Suppressor macrophage treated with lipopolysaccharide for 4 hours (primary cell): ENCODE data around the gene CD1D.
"Not testable (repeated sequence)": the region's sequence is repeated elsewhere in the genome, so short reads cannot be mapped to it uniquely, and the experiment has no call there.

Source experiments
- DNase-seq: peaks from one replicate; pipeline ENCODE4 v3.0.0-alpha.2; 2020

Gene CD1D

DNA sequence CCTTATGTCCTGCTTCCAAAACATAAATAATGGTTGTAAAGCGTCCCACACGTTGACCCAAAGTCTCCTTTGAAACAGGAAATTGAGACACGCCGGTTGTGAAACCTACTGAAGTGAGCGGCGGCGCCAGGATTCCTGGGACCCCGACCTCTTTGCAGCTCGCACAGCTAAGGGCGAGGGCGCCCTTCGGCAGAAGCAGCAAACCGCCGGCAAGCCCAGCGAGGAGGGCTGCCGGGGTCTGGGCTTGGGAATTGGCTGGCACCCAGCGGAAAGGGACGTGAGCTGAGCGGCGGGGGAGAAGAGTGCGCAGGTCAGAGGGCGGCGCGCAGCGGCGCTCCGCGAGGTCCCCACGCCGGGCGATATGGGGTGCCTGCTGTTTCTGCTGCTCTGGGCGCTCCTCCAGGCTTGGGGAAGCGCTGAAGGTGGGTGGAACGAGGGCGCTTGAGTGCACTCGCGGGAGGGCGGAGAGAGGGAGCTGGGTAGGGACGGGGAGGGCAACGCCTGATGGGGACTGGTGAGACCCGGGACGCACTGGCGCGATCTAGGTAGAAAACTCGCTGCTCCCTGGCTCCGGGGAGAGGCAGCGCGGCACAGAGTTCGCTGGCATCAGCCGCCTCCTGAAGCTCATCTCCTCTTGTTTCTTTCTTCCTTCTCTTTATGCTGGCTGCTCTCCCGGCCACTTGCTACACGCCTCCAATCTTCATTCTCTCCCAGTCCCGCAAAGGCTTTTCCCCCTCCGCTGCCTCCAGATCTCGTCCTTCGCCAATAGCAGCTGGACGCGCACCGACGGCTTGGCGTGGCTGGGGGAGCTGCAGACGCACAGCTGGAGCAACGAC lies at the start of gene CD1D:
CD1D (plus strand) TSS at position 155 of the 836 bp plus-strand sequence; CDS start at position 362, 207 bp downstream.
- DNase-seq: peak; percentile 59

DNA sequence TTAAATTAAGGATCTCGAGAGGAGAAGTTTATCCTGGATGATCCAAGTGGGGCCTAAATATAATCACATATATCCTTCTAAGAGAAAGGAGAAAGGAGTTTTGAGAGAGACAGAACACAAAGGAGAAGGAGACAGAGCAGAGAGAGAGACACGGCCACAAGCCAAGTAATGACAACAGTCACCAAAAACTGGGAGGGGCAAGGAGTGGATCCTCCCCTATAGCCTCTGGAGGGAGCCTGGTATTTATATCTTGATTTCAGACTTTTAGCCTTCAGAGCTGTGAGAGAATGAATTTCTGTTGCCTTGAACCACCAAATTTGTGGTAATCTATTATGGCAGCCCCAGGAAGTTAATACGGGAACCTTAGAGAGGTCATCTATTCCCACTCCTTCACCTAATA lies 49.5 kb upstream of the CD1D start:
- DNase-seq: no peak

DNA sequence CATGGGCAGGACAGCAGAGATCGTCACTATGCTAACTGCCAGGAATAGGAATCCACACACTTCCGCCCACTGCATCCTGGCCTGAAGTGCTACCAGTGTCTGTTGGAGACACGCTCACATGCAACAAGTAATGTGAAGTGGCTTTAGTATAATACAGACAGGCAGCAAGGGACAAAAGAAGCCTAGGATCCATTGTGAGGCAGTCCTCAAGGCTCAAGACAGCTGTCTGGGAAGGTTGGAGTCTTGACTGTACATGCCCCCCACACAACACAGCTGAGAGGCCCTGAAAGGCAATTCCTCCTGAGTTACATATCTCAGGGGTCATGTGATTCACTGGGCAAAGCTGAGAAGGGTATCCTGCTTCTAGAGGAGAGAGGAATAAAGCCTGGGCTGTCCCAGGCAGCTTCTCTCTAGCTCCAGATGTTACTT lies 39.9 kb upstream of the CD1D start:
- no peak for DNase-seq

DNA sequence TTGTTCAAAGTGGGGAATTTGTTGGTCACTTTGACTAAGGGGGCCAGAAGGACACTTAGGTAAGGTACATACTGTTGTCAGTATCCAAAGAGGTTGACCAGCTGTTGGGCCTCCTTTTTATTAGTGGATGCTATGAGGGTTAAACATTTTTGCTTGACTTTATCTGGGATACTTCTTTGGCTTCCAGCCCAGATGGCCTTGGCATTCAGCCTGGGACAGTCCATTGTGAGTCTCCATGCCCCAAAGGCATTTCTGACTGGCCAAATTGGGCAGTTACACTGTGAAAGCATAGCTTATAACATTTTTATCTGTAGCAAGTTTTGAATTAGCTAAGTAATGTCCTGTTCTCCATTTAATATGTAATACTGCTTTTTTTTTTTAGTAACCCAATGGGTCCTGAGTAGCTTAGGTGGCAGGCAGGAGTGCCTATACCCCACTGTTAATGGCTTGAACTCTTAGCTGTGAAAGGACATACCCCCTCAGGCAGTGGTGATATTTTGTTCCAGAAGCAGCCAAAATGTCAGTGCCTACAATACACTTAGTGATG lies 35.4 kb upstream of the CD1D start:
- DNase-seq: no peak

DNA sequence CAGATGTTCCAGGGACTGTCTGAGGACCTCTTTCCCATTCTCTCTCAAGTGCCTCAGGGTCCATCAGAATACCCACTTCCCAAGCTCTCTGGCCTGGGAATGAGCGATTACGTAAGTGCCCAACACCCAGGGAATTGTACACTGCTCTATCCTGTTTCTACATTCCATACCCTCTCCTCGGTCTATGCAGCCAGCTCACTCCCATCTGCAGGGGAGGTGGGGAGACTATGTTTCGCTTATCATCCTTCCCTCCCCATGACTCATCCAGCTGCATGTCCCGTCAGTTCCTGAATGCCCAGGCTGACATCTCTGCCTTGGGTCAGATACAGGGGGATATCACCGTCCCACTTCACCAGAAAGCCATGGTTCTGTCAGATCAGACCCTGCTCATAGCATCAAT lies 34.5 kb upstream of the CD1D start:
- DNase-seq: no peak

DNA sequence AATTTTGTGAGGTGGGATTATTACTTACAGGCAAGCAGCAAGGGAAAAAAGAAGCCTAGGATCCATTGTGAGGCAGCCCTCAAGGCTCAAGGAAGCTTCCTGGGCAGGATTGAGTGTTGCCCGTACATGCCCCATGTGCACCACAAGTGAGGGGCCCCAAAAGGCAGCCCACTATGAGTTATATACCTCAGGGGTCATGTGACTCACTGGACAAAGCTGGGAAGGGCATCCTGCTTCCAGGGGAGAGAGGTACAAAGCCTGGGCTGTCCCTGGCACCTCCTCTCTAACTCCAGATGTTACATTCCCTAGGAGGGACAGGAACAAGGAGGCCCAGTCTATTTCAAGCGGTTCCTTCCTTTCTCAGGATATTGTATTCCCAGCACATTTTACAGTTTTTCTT lies 34.0 kb upstream of the CD1D start:
- DNase-seq: no peak

DNA sequence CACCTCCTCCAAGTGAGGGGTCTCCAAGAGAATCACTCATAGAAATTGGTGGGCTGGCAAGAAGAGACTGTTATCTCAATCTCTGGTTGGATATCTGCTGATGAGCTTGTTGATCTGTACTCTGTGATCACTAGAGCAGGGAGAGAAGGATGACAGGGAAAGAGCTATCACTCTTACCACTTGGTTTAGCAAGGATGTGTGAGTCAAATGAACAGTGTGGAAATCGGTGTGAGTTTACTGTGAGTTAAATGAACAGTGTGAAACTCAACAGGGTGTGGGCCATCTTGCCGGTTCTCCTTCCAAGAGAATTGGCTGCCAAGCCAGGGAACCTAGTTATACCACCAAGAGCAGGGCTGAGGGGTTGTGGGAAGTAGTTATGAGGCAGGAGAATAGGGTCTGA lies 33.3 kb upstream of the CD1D start:
- peak; percentile 52 for DNase-seq

DNA sequence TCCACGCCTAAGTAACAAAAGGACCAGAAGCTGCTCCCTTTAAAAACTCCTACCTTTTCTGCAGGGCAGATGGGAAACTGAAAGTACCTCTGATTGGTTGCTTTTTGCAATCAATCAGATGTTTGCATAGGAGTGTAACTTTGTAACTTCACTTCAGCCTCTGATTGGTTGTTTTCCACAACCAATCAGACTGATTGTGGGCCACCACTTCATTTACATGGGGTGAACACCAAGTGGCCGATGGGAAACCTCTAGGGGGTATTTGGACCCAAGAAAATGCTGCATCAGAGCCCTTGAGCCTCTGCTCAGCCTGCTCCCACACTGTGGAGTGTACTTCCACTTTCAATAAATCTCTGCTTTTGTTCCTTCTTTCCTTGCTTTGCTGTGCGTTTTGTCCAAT lies 32.8 kb upstream of the CD1D start:
- DNase-seq: peak; percentile 63

GRCh38 chr1:158148468-158148867 lies 32.2 kb upstream of the CD1D start:
- DNase-seq: peak; percentile 54

DNA sequence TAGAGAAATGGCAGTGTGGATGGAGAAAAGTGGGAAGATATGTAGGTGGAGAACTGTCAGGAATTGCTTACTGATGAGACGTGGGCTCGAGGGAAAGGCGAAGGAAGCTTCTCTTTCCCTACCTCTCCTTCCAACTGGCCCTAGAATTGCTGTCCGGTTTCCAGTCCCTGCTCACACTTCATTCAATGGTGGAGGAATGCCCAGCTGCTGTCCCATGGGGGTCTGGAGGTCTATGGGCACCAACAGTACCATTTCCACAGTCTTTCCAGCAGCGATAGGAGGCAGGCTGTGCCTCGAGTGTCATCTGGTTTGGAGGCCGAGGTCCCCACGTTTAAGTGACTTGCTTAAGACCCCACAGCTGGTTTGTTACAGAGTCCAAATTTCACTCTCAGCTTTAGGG lies 31.5 kb upstream of the CD1D start:
- no peak for DNase-seq

DNA sequence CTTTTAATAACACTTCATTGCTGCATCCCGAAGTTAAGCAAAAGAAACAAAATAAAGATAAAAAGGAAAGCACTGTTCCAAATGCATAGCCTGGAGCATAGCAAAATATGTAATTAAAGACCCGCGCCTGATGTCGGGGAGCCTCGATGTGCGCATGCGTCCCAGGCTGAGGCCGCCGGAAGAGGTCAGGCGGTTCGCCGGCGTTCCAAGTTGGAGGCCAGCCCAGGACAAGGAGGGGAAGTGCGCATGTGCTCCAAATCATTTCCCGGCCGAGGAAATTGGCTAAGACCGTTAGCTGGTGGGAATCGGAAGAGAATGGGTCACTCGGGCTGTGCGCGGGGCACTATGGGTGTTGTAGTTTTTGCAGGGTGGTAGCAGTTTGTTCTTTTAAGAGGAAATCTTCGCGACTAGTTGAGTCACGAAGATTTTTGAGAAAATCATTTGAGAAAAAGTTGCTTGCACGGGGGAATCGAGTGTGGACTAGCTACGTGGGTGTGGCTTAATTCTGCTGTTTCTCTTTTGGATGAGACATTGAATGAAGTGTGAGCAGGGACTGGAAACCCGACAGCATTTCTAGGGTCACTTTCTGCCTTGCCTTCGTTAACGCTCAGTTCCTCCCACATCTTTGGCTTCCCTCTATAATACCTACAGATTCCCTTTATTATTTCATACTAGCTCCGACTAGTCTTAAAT lies 31.0 kb upstream of the CD1D start:
- peak; percentile 98 for DNase-seq

DNA sequence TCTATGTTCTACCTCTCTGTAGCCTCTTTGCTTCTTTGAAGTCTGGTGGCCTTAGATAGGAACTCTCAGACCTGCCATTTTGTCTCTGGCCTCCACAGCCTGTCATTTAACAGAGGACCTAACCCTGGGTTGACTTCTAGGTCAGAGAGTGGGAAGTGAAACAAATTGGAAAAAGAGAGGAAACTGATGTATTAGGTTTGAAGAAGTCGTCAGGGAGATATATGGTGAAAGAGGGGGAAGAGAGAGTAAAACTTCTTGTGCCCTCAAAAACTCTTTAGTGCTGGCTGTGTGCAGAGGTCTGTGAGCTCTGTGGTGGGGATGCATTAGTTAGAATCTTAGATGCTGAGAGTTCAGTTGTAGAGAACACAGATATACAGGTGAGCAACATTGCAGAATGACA lies 30.2 kb upstream of the CD1D start:
- peak; percentile 91 for DNase-seq

DNA sequence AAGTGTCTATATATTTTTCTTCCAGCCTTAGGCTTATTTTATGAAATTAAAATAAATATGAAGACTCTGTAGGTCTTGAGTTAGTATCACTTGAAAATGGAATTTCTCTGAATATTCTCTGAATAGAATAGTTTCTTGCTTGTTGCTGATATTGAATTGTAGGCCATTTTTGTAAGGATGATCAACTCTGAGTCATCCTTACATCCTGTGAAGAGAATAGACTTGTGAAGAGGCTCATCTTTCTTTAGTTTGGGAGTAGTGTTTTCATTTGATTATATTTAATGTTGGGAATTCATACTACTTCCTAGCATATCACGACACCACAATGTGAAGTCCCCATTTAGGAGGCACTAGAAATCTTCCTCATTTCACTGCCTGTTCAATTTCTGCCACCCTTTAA lies 27.5 kb upstream of the CD1D start:
- peak; percentile 31 for DNase-seq

GRCh38 chr1:158153746-158154444 lies 26.8 kb upstream of the CD1D start:
- DNase-seq: peak; percentile 88

GRCh38 chr1:158154501-158154900 lies 26.2 kb upstream of the CD1D start:
- no peak for DNase-seq

- DNase-seq: no peak
Measured at GRCh38 chr1:158155673-158156072, 25.0 kb upstream of the CD1D start.

GRCh38 chr1:158159597-158159996 lies 21.1 kb upstream of the CD1D start:
- no peak for DNase-seq

- no peak for DNase-seq
Measured at GRCh38 chr1:158161446-158161845, 19.2 kb upstream of the CD1D start.

- DNase-seq: peak; percentile 82
Measured at GRCh38 chr1:158163000-158163947, 17.4 kb upstream of the CD1D start.

GRCh38 chr1:158169105-158169504 lies 11.6 kb upstream of the CD1D start:
- DNase-seq: no peak

DNA sequence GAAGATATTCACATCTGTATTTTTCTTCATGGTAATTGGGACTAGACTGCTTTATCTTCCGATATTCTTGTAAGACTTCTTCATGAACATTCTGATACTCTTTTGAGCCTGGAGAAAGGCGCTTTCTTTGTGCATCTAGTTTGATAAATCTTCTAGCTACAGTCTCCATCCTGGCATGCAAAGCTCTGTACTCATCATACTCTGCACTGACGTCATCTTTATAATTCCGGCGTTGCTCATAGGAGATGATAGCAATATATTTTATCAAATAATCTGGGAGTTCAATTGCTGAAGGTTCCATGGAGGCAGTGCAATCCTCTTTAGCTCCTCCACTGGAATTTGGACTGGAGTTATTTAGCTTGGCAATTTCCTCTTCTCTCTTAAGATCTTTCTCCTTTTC lies 4.8 kb upstream of the CD1D start:
- not testable (repeated sequence) for DNase-seq

GRCh38 chr1:158176399-158176798 lies 4.3 kb upstream of the CD1D start:
- DNase-seq: no peak
